ENCODE results near the gene CHST11.
"Not testable (repeated sequence)": the region's sequence is repeated elsewhere in the genome, so short reads cannot be mapped to it uniquely, and the experiment has no call there.

The CHST11 gene

GRCh38 chr12:104767261-104767660 lies 310.5 kb downstream of the CHST11 start:
- DNase-seq (ENCODE audit: low read depth): no peak

GRCh38 chr12:104768033-104768432 lies 311.3 kb downstream of the CHST11 start:
- no peak for DNase-seq (ENCODE audit: low read depth)

- DNase-seq (ENCODE audit: low read depth): no peak
These were observed 312.4 kb downstream of the CHST11 start for GRCh38 chr12:104769144-104769561.

GRCh38 chr12:104772336-104772735 lies 315.6 kb downstream of the CHST11 start:
- no peak for DNase-seq (ENCODE audit: low read depth)

- DNase-seq (ENCODE audit: low read depth): no peak
These were observed 319.0 kb downstream of the CHST11 start for GRCh38 chr12:104775731-104776231.

GRCh38 chr12:104779134-104779533 lies 322.4 kb downstream of the CHST11 start:
- no peak for DNase-seq (ENCODE audit: low read depth)

GRCh38 chr12:104782296-104782695 lies 325.5 kb downstream of the CHST11 start:
- no peak for DNase-seq (ENCODE audit: low read depth)

- no peak for DNase-seq (ENCODE audit: low read depth)
These were observed 327.8 kb downstream of the CHST11 start for GRCh38 chr12:104784592-104784991.

GRCh38 chr12:104785886-104786285 lies 329.1 kb downstream of the CHST11 start:
- DNase-seq (ENCODE audit: low read depth): no peak

- no peak for DNase-seq (ENCODE audit: low read depth)
These were observed 329.6 kb downstream of the CHST11 start for GRCh38 chr12:104786352-104786751.

GRCh38 chr12:104788840-104789271 lies 332.1 kb downstream of the CHST11 start:
- no peak for DNase-seq (ENCODE audit: low read depth)

- DNase-seq (ENCODE audit: low read depth): peak; percentile 13
These were observed 333.8 kb downstream of the CHST11 start for GRCh38 chr12:104790296-104791125.

GRCh38 chr12:104792570-104792969 lies 335.8 kb downstream of the CHST11 start:
- DNase-seq (ENCODE audit: low read depth): no peak

- DNase-seq (ENCODE audit: low read depth): no peak
These were observed 336.5 kb downstream of the CHST11 start for GRCh38 chr12:104793285-104793684.

GRCh38 chr12:104793968-104794367 lies 337.2 kb downstream of the CHST11 start:
- DNase-seq (ENCODE audit: low read depth): no peak

- DNase-seq (ENCODE audit: low read depth): no peak
These were observed 339.7 kb downstream of the CHST11 start for GRCh38 chr12:104796475-104796862.

GRCh38 chr12:104799458-104799857 lies 342.7 kb downstream of the CHST11 start:
- no peak for DNase-seq (ENCODE audit: low read depth)

GRCh38 chr12:104801005-104801404 lies 344.3 kb downstream of the CHST11 start:
- DNase-seq (ENCODE audit: low read depth): no peak

GRCh38 chr12:104801427-104801826 lies 344.7 kb downstream of the CHST11 start:
- DNase-seq (ENCODE audit: low read depth): no peak

GRCh38 chr12:104802208-104802607 lies 345.5 kb downstream of the CHST11 start:
- DNase-seq (ENCODE audit: low read depth): no peak

GRCh38 chr12:104805186-104805585 lies 348.4 kb downstream of the CHST11 start:
- DNase-seq (ENCODE audit: low read depth): no peak

GRCh38 chr12:104806194-104806593 lies 349.4 kb downstream of the CHST11 start:
- not testable (repeated sequence) for DNase-seq (ENCODE audit: low read depth)

GRCh38 chr12:104809251-104809650 lies 352.5 kb downstream of the CHST11 start:
- DNase-seq (ENCODE audit: low read depth): no peak

All from T-helper 22 cell (primary cell).